K562 (cell line): ENCODE data around the gene CXCR3. TPM values are rescaled to one million over a fixed set of nuclear protein-coding genes. Genes with fewer than 3 reads are reported as not detected.

Source experiments
- C11orf30 ChIP-seq: fragments of 450-650 bp; IDR thresholded peaks from 2 replicates; pipeline ENCODE4 v1.6.1; 2016; ENCODE audit warnings: low read depth, mild to moderate bottlenecking
- DACH1 ChIP-seq: fragments of 450-650 bp; IDR thresholded peaks from 2 replicates; pipeline ENCODE4 v1.6.1; 2018; ENCODE audit not compliant: partially characterized antibody
- ESRRA ChIP-seq: fragments of 450-650 bp; IDR thresholded peaks from 2 replicates; pipeline ENCODE4 v1.6.1; 2014; ENCODE audit warnings: low read depth, mild to moderate bottlenecking, moderate library complexity, borderline replicate concordance
- L3MBTL2 ChIP-seq: fragments of 450-650 bp; IDR thresholded peaks from 2 replicates; pipeline ENCODE4 v1.6.1; 2016; ENCODE audit warnings: mild to moderate bottlenecking, moderate library complexity
- MAFG ChIP-seq: fragments of 450-650 bp; conservative IDR thresholded peaks from 2 replicates; pipeline ENCODE4 v1.6.1; 2016; ENCODE audit warnings: missing genetic modification characterization, missing compliant biosample characterization
- MED1 ChIP-seq: sonication (generic); formaldehyde crosslinking; IDR thresholded peaks from 2 replicates; pipeline ENCODE4 v1.8.1; 2023; ENCODE audit warnings: missing genetic modification reagents, borderline replicate concordance
- NFE2 ChIP-seq: IDR thresholded peaks from 2 replicates; pipeline ENCODE4 v1.6.1; 2014; ENCODE audit warnings: antibody characterized with exemption, low read depth
- ZMIZ1 ChIP-seq, 2 experiments: fragments of 150-350 bp in 1 of 2; IDR thresholded peaks; 2 replicates each; pipeline ENCODE4 v1.6.1; 2012 to 2016; ENCODE audit warnings: low read depth in 2 of 2, low read length in 2 of 2, mild to moderate bottlenecking in 1 of 2, moderate library complexity in 1 of 2
- ZNF212 ChIP-seq: fragments of 450-650 bp; formaldehyde crosslinking; IDR thresholded peaks from 2 replicates; pipeline ENCODE4 v1.4.0; 2020; ENCODE audit warnings: mild to moderate bottlenecking
- polyA plus RNA-seq, 8 experiments: library from polyadenylated mRNA; depleted of rRNA in 4 of 8; stranded (reverse) in 5 of 8; unstranded in 3 of 8; fragments of >200 nt; fragmentation: Nextera tagmentation in 2 of 8; fragmentation: Illumina TruSeq in 1 of 8; extraction: Ambion mirVana in 2 of 8; extraction: Trizol in 1 of 8; gene quantifications; 2 replicates each; pipeline versions ENCODE4 v1.2.1 to v1.2.3, GENCODE V29; 2011 to 2014; ENCODE audit warnings: inconsistent platforms in 1 of 8, missing spikeins in 1 of 8
- total RNA-seq, 7 experiments: library from RNA; depleted of rRNA in 6 of 7; stranded (reverse); fragments of >200 nt in 6 of 7; fragmentation: Illumina TruSeq in 2 of 7; extraction: Trizol in 2 of 7; gene quantifications; 2 replicates each; pipeline versions ENCODE4 v1.2.1 to v1.2.3, GENCODE V29; 2011 to 2021; ENCODE audit warnings: low replicate concordance in 1 of 7
- TF ChIP-seq, protein P1 (sequence below): fragments of 450-650 bp; IDR thresholded peaks from 2 replicates; pipeline ENCODE4 v1.6.1; 2016; ENCODE audit warnings: mild to moderate bottlenecking, moderate library complexity

Gene CXCR3
- total and polyA plus RNA-seq, 9 of the 15 experiments (the other 6 are each of a cell fraction or from before 2014, with no cell fraction given): not detected

GRCh38 chrX:71657267-71657666 lies 39.0 kb upstream of the CXCR3 start (continued):
- TF ChIP-seq, protein P1, sequence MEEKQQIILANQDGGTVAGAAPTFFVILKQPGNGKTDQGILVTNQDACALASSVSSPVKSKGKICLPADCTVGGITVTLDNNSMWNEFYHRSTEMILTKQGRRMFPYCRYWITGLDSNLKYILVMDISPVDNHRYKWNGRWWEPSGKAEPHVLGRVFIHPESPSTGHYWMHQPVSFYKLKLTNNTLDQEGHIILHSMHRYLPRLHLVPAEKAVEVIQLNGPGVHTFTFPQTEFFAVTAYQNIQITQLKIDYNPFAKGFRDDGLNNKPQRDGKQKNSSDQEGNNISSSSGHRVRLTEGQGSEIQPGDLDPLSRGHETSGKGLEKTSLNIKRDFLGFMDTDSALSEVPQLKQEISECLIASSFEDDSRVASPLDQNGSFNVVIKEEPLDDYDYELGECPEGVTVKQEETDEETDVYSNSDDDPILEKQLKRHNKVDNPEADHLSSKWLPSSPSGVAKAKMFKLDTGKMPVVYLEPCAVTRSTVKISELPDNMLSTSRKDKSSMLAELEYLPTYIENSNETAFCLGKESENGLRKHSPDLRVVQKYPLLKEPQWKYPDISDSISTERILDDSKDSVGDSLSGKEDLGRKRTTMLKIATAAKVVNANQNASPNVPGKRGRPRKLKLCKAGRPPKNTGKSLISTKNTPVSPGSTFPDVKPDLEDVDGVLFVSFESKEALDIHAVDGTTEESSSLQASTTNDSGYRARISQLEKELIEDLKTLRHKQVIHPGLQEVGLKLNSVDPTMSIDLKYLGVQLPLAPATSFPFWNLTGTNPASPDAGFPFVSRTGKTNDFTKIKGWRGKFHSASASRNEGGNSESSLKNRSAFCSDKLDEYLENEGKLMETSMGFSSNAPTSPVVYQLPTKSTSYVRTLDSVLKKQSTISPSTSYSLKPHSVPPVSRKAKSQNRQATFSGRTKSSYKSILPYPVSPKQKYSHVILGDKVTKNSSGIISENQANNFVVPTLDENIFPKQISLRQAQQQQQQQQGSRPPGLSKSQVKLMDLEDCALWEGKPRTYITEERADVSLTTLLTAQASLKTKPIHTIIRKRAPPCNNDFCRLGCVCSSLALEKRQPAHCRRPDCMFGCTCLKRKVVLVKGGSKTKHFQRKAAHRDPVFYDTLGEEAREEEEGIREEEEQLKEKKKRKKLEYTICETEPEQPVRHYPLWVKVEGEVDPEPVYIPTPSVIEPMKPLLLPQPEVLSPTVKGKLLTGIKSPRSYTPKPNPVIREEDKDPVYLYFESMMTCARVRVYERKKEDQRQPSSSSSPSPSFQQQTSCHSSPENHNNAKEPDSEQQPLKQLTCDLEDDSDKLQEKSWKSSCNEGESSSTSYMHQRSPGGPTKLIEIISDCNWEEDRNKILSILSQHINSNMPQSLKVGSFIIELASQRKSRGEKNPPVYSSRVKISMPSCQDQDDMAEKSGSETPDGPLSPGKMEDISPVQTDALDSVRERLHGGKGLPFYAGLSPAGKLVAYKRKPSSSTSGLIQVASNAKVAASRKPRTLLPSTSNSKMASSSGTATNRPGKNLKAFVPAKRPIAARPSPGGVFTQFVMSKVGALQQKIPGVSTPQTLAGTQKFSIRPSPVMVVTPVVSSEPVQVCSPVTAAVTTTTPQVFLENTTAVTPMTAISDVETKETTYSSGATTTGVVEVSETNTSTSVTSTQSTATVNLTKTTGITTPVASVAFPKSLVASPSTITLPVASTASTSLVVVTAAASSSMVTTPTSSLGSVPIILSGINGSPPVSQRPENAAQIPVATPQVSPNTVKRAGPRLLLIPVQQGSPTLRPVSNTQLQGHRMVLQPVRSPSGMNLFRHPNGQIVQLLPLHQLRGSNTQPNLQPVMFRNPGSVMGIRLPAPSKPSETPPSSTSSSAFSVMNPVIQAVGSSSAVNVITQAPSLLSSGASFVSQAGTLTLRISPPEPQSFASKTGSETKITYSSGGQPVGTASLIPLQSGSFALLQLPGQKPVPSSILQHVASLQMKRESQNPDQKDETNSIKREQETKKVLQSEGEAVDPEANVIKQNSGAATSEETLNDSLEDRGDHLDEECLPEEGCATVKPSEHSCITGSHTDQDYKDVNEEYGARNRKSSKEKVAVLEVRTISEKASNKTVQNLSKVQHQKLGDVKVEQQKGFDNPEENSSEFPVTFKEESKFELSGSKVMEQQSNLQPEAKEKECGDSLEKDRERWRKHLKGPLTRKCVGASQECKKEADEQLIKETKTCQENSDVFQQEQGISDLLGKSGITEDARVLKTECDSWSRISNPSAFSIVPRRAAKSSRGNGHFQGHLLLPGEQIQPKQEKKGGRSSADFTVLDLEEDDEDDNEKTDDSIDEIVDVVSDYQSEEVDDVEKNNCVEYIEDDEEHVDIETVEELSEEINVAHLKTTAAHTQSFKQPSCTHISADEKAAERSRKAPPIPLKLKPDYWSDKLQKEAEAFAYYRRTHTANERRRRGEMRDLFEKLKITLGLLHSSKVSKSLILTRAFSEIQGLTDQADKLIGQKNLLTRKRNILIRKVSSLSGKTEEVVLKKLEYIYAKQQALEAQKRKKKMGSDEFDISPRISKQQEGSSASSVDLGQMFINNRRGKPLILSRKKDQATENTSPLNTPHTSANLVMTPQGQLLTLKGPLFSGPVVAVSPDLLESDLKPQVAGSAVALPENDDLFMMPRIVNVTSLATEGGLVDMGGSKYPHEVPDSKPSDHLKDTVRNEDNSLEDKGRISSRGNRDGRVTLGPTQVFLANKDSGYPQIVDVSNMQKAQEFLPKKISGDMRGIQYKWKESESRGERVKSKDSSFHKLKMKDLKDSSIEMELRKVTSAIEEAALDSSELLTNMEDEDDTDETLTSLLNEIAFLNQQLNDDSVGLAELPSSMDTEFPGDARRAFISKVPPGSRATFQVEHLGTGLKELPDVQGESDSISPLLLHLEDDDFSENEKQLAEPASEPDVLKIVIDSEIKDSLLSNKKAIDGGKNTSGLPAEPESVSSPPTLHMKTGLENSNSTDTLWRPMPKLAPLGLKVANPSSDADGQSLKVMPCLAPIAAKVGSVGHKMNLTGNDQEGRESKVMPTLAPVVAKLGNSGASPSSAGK: peak; percentile 63
- TF ChIP-seq DACH1 (no peak), MAFG (tag) (peak; percentile 16; the same call in 1 of the 2 replicates), MED1 (CRISPR knock-in tag) (no peak), NFE2 (peak; percentile 45), ESRRA (no peak), L3MBTL2 (peak; percentile 52), ZNF212 (no peak), C11orf30 (peak; percentile 31; the same call in 1 of the 2 replicates), ZMIZ1 (IDR thresholded peaks at IDR 0.05; ENCODE audit: low read depth in 2 of 2, low read length in 2 of 2) (no peak)
